ENCODE results near the gene ICAM1. TPM values are rescaled to one million over a fixed set of nuclear protein-coding genes. Genes with fewer than 3 reads are reported as not detected.
"Not testable (repeated sequence)": the region's sequence is repeated elsewhere in the genome, so short reads cannot be mapped to it uniquely, and the experiment has no call there.

The ICAM1 gene
- polyA plus RNA-seq, 4 donors: 5.8 to 10.3 (median 7.3) TPM

DNA sequence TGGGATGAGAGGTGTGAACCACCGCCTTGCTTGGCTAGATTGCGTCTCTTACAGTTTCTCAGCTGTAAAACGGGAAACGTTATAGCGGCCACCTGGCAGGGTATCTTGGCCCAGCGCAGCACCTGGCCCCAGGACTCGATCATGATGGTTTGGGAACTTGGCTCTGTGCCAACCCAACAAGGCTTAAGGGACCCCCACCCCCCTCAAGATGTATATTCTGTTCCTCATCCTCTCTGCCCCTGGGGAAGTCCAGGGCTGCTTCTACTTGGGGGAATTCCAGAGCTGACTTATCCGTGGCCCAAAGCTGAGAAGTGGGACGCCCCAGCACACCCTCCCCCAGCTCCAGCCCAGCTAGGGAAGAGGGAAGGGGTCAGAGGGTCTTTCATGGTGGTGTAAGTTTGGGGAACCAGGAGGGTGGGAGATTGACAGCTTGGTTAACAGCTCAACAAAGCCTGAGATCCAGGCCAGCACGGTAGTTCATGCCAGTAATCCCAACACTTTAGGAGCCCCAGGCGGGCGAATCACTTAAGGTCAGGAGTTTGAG, 695 bp downstream of the ICAM1 start:
- no peak for DNase-seq (ENCODE audit: low read depth in 4 of 4, low spot score in 3 of 4)

DNA sequence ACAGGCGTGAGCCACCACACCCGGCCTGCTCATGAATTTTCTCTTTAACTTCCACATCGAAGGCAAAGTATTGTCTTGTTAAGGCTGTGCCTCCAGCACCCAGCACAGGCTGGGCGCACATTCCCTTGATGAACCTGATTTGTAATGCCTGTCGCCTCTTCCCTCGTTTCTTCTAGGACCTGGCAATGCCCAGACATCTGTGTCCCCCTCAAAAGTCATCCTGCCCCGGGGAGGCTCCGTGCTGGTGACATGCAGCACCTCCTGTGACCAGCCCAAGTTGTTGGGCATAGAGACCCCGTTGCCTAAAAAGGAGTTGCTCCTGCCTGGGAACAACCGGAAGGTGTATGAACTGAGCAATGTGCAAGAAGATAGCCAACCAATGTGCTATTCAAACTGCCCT, 3.7 kb downstream of the ICAM1 start:
- DNase-seq (ENCODE audit: low read depth in 4 of 4, low spot score in 3 of 4): no peak

DNA sequence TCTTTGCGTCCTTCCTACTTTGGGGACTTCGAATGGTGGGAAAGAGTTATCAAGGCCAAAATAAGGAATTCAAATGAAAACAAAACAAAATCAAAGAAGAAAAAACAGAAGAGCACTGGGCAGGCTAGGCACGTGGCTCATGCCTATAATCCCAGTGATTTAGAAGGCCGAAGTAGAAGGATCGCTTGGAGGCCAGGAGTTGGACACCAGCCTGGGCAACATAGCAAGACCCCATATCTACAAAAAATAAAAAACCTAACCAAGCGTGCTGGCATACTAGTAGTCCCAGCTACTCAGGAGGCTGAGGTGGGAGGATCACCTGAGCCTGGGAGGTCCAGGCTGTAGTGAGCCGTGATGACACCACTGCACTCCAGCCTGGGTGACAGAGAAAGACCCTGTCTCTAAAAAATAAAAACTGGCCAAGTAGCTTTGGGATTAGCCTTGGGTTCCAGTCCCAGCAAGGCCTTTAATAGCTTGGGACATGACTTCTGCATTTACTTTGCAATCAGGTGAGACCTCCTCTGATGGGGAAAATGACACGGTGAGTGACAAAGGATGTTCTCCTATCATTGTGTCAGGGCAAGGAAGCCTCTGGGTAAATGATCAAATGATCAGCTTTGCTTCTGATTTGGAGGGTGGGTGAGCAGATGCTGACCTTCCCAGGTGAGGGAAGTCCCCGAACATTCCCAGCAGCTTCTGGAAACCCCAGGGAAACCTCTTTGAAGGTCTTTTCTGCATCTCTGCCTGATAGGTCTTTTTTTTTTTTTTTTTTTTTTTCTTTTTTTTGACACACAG, 7.1 kb downstream of the ICAM1 start:
- DNase-seq (ENCODE audit: low read depth in 4 of 4, low spot score in 3 of 4): no peak

DNA sequence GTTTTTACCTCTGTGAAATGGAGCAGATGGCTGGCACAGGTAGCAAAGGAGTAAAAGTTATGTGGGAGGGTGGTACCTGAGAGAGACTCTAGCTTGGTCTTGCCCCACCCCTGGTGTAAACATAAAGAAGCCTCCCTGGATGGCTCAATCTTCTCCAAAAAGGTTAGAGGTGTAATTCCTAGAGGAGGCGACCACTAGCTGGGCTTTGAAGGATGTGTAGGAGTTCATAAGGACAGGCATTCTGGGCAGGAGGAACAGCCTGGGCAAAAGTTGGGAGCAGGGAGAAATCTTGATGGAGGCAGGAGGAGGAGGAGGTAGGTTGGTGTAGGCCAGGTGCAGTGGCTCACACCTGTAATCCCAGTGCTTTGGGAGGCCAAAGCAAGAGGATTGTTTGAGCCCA, 8.0 kb downstream of the ICAM1 start:
- no peak for DNase-seq (ENCODE audit: low read depth in 4 of 4, low spot score in 3 of 4)

DNA sequence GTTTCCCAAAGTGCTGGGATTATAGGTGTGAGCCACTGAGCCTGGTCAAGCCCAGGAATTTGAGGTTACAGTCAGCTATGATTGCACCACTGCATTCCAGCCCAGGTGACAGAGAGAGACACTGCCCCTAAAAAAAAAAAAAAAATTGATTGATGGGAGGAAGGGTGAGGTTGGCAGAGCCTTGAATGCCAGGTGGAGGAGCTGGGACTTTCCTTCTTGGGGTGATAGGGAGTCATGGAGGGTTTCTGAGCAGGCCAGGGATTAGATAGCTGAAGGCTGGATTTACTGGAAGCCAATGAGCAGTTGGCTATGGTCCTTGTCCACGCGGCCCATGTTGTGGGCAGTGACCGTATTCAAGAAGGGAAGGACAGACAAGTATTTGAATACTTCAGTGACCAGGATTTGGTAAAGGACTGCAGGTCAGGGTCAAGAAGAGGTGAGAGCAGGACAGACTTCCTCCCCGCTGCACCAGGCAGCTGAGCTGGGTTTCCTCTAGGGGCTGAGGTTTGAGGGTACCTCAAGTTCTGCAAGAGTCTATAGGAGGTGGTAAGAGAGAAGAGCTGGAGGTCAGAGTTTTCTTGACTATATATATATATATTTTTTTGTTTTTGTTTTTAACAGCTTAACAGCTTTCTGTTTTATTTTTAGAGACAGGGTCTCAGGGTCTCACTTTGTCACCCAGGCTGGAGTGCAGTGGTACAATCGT, 9.0 kb downstream of the ICAM1 start:
- DNase-seq (ENCODE audit: low read depth in 4 of 4, low spot score in 3 of 4): no peak

DNA sequence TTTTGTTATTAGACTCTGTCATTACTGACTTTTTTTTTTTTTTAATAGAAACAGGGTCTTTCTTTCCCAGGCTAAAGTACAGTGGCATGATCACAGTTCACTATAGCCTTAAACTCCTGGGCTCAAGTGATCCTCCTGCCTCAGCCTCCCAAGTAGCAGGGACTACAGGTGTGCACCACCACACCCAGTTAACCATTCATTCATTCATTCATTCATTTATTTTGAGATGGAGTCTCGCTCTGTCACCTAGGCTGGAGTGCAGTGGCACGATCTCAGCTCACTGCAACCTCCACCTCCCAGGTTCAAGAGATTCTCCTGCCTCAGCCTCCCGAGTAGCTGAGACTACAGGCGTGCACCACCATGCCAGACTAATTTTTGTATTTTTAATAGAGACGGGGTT, 11.1 kb downstream of the ICAM1 start:
- not testable (repeated sequence) for DNase-seq (ENCODE audit: low read depth in 4 of 4, low spot score in 3 of 4)

DNA sequence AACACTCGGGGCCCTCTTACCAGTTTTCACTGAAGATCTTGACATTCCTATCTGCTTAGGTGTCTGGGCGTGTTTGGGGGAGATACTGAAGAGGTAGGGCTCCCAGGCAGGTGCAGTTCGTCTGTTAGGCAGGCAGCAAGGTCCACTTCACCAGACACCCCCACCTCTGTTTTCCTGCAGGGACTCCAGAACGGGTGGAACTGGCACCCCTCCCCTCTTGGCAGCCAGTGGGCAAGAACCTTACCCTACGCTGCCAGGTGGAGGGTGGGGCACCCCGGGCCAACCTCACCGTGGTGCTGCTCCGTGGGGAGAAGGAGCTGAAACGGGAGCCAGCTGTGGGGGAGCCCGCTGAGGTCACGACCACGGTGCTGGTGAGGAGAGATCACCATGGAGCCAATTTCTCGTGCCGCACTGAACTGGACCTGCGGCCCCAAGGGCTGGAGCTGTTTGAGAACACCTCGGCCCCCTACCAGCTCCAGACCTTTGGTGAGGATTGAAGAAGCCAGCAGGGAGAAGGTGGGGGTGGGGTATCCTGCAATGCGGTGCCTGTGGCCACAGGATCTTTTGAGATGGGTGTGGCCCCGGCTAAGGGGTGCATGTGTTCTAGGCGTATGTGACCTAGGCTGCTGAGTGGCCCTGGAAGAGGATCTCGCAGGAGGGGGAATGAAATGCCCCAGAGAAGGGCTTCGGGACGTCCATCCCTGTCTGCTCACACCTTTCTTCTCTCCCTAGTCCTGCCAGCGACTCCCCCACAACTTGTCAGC, 12.6 kb downstream of the ICAM1 start:
- no peak for DNase-seq (ENCODE audit: low read depth in 4 of 4, low spot score in 3 of 4)

DNA sequence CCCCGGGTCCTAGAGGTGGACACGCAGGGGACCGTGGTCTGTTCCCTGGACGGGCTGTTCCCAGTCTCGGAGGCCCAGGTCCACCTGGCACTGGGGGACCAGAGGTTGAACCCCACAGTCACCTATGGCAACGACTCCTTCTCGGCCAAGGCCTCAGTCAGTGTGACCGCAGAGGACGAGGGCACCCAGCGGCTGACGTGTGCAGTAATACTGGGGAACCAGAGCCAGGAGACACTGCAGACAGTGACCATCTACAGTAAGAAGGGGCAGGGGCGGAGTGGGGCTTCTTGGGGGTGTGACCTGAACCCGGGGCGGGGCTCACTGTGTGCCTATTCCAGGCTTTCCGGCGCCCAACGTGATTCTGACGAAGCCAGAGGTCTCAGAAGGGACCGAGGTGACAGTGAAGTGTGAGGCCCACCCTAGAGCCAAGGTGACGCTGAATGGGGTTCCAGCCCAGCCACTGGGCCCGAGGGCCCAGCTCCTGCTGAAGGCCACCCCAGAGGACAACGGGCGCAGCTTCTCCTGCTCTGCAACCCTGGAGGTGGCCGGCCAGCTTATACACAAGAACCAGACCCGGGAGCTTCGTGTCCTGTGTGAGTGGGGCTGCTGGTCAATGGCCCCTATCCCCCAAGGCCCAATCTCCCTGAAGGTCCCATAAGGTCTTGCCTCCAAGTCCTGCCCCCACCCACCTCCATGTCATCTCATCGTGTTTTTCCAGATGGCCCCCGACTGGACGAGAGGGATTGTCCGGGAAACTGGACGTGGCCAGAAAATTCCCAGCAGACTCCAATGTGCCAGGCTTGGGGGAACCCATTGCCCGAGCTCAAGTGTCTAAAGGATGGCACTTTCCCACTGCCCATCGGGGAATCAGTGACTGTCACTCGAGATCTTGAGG, 13.4 kb downstream of the ICAM1 start:
- DNase-seq (ENCODE audit: low read depth in 4 of 4, low spot score in 3 of 4): no peak

DNA sequence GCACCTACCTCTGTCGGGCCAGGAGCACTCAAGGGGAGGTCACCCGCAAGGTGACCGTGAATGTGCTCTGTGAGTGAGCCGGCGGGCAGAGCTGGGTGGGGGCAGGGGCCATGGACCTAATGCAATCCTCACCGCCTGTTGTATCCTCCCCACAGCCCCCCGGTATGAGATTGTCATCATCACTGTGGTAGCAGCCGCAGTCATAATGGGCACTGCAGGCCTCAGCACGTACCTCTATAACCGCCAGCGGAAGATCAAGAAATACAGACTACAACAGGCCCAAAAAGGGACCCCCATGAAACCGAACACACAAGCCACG, 14.0 kb downstream of the ICAM1 start:
- no peak for DNase-seq (ENCODE audit: low read depth in 4 of 4, low spot score in 3 of 4)

DNA sequence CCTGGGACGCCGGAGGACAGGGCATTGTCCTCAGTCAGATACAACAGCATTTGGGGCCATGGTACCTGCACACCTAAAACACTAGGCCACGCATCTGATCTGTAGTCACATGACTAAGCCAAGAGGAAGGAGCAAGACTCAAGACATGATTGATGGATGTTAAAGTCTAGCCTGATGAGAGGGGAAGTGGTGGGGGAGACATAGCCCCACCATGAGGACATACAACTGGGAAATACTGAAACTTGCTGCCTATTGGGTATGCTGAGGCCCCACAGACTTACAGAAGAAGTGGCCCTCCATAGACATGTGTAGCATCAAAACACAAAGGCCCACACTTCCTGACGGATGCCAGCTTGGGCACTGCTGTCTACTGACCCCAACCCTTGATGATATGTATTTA, 14.5 kb downstream of the ICAM1 start:
- DNase-seq (ENCODE audit: low read depth in 4 of 4, low spot score in 3 of 4): no peak

DNA sequence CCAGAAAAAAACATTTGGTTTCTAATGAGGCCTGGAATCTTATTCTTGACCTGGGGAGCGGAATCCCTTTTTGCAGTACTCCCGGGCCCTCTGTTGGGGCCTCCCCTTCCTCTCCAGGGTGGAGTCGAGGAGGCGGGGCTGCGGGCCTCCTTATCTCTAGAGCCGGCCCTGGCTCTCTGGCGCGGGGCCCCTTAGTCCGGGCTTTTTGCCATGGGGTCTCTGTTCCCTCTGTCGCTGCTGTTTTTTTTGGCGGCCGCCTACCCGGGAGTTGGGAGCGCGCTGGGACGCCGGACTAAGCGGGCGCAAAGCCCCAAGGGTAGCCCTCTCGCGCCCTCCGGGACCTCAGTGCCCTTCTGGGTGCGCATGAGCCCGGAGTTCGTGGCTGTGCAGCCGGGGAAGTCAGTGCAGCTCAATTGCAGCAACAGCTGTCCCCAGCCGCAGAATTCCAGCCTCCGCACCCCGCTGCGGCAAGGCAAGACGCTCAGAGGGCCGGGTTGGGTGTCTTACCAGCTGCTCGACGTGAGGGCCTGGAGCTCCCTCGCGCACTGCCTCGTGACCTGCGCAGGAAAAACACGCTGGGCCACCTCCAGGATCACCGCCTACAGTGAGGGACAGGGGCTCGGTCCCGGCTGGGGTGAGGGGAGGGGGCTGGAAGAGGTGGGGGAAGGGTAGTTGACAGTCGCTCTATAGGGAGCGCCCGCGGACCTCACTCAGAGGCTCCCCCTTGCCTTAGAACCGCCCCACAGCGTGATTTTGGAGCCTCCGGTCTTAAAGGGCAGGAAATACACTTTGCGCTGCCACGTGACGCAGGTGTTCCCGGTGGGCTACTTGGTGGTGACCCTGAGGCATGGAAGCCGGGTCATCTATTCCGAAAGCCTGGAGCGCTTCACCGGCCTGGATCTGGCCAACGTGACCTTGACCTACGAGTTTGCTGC, 16.1 kb downstream of the ICAM1 start, which contains the start of gene ICAM4:
TSS of gene ICAM4 (plus strand) at position 153 of the 935 bp plus-strand sequence. CDS start at position 211, 58 bp downstream.
- peak in 3 of 4 donors; percentile 58 to 73 (median 62) for DNase-seq (ENCODE audit: low read depth in 4 of 4, low spot score in 3 of 4)

DNA sequence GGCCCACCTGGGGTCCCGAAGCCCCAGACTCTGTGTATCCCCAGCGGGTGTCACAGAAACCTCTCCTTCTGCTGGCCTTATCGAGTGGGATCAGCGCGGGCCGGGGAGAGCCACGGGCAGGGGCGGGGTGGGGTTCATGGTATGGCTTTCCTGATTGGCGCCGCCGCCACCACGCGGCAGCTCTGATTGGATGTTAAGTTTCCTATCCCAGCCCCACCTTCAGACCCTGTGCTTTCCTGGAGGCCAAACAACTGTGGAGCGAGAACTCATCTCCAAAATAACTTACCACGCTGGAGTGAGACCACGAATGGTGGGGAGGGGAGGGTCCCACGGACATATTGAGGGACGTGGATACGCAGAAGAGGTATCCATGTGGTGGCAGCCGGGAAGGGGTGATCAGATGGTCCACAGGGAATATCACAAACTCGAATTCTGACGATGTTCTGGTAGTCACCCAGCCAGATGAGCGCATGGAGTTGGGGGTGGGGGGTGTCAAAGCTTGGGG, 17.8 kb downstream of the ICAM1 start:
- no peak for DNase-seq (ENCODE audit: low read depth in 4 of 4, low spot score in 3 of 4)

DNA sequence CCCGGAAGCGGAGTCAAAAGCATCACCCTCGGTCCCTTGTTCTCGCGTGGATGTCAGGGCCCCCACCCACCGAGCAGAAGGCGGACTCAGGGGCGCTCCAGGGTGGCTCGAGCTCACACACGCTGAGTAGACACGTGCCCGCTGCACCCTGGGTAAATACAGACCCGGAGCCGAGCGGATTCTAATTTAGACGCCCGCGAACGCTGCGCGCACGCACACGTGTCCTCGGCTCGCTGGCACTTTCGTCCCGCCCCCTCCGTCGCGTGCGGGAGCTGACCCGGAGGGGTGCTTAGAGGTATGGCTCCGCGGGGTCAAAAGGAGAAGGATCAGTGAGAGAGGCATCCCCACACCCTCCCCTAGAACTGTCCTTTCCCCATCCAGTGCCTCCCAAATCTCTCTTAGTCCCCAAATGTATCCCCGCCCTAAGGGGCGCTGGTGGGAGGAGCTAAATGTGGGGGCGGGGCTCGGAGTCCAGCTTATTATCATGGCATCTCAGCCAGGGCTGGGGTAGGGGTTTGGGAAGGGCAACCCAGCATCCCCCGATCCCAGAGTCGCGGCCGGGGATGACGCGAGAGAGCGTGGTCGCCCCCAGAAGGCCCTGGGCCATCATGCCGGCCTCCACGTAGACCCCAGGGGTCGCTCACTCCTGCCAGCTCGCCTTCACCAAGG, 18.4 kb downstream of the ICAM1 start:
- DNase-seq (ENCODE audit: low read depth in 4 of 4, low spot score in 3 of 4): no peak

DNA sequence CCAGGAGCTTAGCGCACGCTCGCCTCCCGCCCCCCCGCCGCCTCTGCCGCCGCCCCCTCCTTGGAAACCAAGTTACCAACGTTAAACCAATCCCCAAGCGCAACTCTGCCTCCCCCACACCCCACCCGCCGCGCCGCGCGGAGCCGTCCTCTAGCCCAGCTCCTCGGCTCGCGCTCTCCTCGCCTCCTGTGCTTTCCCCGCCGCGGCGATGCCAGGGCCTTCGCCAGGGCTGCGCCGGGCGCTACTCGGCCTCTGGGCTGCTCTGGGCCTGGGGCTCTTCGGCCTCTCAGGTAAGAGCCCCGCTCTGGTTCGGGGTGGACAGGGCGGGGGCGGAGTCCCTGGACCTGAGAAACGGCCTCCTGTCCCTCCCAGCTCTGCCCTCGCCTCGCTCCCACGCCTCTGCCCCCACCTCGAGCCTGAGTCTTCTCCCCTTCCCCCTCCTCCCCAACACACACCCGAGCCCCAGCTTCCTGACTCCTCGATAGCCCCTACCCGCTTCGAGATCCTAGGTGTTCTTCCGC, 19.0 kb downstream of the ICAM1 start, which contains the start of gene ICAM5:
TSS of gene ICAM5 (plus strand) at position 117 of the 521 bp plus-strand sequence. CDS start at position 209, 92 bp downstream.
- no peak for DNase-seq (ENCODE audit: low read depth in 4 of 4, low spot score in 3 of 4)

DNA sequence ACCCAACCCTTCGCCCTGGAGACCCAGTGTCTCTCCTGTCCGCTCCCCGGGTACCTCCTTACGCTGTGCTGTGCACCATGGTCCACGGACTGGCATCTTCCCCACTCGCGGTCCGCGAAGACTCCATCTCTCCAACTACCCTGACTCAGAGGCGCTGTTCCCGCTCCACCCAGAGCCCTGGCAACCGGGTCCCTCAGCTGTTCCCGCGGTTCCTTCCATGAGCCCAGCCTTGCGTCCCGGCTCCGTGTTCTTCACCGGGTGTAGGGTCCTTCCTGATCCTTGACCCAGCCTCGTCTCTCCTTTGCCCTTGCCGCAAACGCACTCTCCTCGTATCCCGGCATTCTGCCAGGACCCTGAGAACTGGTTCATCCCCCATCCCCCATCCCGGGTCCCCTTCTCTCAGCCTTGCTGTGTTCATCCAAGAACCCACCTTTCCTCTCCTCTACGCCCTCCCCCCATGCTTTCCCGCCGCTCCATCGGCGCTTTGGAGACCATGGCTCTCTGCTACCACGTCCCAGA, 19.5 kb downstream of the ICAM1 start:
- no peak for DNase-seq (ENCODE audit: low read depth in 4 of 4, low spot score in 3 of 4)

DNA sequence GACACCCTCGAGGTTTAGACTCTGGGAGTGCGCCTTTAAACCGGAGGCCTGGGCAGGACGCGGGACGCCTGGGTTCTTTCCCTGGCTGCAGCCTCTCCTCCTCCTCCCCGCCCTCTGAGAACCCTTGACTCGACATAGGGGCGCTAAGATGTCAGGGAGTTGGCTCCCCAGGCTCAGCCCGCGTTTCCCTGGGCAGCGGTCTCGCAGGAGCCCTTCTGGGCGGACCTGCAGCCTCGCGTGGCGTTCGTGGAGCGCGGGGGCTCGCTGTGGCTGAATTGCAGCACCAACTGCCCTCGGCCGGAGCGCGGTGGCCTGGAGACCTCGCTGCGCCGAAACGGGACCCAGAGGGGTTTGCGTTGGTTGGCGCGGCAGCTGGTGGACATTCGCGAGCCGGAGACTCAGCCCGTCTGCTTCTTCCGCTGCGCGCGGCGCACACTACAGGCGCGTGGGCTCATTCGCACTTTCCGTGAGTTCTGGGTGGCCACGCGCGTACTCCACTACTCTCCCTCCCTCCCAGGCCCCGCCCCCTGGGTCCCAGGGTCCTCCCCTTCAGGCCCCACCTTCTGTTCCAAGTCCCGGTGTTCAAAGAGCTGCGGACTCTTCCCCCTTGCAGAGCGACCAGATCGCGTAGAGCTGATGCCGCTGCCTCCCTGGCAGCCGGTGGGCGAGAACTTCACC, 20.1 kb downstream of the ICAM1 start:
- DNase-seq (ENCODE audit: low read depth in 4 of 4, low spot score in 3 of 4): no peak

DNA sequence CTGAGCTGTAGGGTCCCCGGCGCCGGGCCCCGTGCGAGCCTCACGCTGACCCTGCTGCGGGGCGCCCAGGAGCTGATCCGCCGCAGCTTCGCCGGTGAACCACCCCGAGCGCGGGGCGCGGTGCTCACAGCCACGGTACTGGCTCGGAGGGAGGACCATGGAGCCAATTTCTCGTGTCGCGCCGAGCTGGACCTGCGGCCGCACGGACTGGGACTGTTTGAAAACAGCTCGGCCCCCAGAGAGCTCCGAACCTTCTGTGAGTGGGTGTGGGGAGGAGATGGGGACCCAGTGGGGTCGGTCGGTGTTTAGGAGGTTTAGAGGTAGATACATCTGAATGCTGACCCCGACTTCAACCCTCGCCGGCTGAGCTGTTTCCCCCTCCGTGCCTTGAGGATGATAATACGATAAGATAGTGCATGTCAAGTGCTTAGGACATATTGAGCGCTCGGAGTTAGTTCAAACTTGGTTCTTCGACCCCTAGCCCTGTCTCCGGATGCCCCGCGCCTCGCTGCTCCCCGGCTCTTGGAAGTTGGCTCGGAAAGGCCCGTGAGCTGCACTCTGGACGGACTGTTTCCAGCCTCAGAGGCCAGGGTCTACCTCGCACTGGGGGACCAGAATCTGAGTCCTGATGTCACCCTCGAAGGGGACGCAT, 20.8 kb downstream of the ICAM1 start:
- DNase-seq (ENCODE audit: low read depth in 4 of 4, low spot score in 3 of 4): no peak

Data from left renal pelvis (tissue), 4 donors.